H54 (cell line): ENCODE data around the gene SLC2A2.

Experiments
- DNase-seq: peaks from one replicate; pipeline ENCODE4 v3.0.0; 2011; ENCODE audit warnings: low spot score, mixed read lengths; ENCODE audit not compliant: insufficient read length
- FAIRE-seq: peaks from 3 replicates; lab custom pipeline; 2011; peaks lifted over from hg19 to GRCh38; lab: Jason Lieb, UNC
- POLR2A ChIP-seq: IDR thresholded peaks from 2 replicates; pipeline ENCODE4 v1.6.1; 2011; ENCODE audit warnings: low read depth, mild to moderate bottlenecking, low read length

The SLC2A2 gene

GRCh38 chr3:170953229-170953628, 73.3 kb downstream of the SLC2A2 start:
- FAIRE-seq (no peak), DNase-seq (no peak)
- TF ChIP-seq POLR2A: no peak

- DNase-seq: no peak
- no peak for TF ChIP-seq POLR2A
- no peak for FAIRE-seq
Observed at GRCh38 chr3:170949211-170949610, 77.3 kb downstream of the SLC2A2 start.

GRCh38 chr3:170947018-170947769, 79.3 kb downstream of the SLC2A2 start:
- no peak for TF ChIP-seq POLR2A
- DNase-seq (no peak), FAIRE-seq (no peak)
